ENCODE results near the gene PEX26. TPM values are rescaled to one million over a fixed set of nuclear protein-coding genes. Genes with fewer than 3 reads are reported as not detected.

The PEX26 gene
- total and polyA plus RNA-seq, 9 of the 15 experiments (the other 6 are each of a cell fraction or from before 2014, with no cell fraction given) = 0.35 to 39.6 (median 17.4) TPM

DNA sequence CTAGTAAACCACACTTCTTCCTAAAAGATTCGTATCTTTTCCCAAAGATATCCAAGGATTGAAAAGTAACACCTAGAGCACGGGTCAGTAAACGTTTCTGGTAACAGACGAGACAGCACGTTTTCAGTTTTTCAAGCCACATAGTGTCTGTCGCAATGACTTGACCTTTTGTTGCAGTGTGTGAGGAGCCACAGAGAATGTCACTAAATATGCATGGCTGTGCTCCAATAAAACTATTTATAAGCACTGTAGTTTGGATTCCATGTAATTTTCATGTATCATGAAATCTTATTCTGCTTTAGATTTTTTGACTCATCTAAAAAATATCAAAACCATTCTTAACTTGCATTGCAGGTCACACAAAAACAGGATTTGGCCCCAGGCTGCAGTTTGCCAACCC lies 35.1 kb upstream of the PEX26 start:
- Histone ChIP-seq H3K4me1 (replicated peaks in 1 of 2; ENCODE audit: control insufficient read depth in 2 of 2, insufficient read depth in 2 of 2, low read length in 2 of 2) (no peaks in the 10 kb centered on the region), H3K9me3 (replicated peaks; ENCODE audit: control insufficient read depth, insufficient read depth, low read depth, low read length) (no peaks in the 10 kb centered on the region), H3K4me3 (no peak overlapping the region), H3K9ac (ENCODE audit: insufficient read depth in 1 of 2, low read depth in 2 of 2, low read length in 2 of 2) (no peak overlapping the region), H2AFZ (ENCODE audit: low read depth, low read length) (no peak overlapping the region), H3K79me2 (ENCODE audit: control insufficient read depth, insufficient read depth, low read length) (no peaks in the 10 kb centered on the region), H3K36me3 (ENCODE audit: control insufficient read depth, insufficient read depth, low read length) (no peaks in the 10 kb centered on the region), H3K27ac (ENCODE audit: extremely low read depth, low read depth, low read length) (no peak overlapping the region), H3K9me1 (ENCODE audit: control insufficient read depth, insufficient read depth, low read length) (no peaks in the 10 kb centered on the region), H3K4me2 (ENCODE audit: insufficient read depth, low read length) (no peak overlapping the region), H3K27me3 (ENCODE audit: control insufficient read depth in 2 of 2, insufficient read depth in 2 of 2, low read length in 2 of 2) (peaks cover 26 to 39% of the 10 kb centered on the region in 2 experiments), H4K20me1 (replicated peaks; ENCODE audit: control insufficient read depth, insufficient read depth, low read length) (no peaks in the 10 kb centered on the region)
- CTCF ChIA-PET (ENCODE audit: low intra/inter-chr PET ratio) = no interaction called here
- no TSS peak for BruUV-seq (replicated peaks)
- in situ Hi-C loops (cut with MboI) (no loop called here), intact Hi-C loops (cut with micrococcal nuclease) (no loop called here)
- DNase-seq (ENCODE audit: extremely low read depth in 1 of 4, low spot score in 3 of 4) (no peak), FAIRE-seq (no peak), ATAC-seq (no peak)
- POLR2A ChIA-PET = no interaction called here
- TF ChIP-seq ZNF3 (CRISPR knock-in tag; IDR thresholded peaks at IDR 0.05) = no peak
- peak; percentile 81 for TF ChIP-seq CEBPB (tag; IDR thresholded peaks at IDR 0.05)
- no peak for TF ChIP-seq RHOXF2B (CRISPR knock-in tag; conservative IDR thresholded peaks at IDR 0.05)
- 3% methylated on average over 6 of the region's 6 CpGs for WGBS (ENCODE audit: insufficient coverage, low coverage, missing lambda C conversion rate)

DNA sequence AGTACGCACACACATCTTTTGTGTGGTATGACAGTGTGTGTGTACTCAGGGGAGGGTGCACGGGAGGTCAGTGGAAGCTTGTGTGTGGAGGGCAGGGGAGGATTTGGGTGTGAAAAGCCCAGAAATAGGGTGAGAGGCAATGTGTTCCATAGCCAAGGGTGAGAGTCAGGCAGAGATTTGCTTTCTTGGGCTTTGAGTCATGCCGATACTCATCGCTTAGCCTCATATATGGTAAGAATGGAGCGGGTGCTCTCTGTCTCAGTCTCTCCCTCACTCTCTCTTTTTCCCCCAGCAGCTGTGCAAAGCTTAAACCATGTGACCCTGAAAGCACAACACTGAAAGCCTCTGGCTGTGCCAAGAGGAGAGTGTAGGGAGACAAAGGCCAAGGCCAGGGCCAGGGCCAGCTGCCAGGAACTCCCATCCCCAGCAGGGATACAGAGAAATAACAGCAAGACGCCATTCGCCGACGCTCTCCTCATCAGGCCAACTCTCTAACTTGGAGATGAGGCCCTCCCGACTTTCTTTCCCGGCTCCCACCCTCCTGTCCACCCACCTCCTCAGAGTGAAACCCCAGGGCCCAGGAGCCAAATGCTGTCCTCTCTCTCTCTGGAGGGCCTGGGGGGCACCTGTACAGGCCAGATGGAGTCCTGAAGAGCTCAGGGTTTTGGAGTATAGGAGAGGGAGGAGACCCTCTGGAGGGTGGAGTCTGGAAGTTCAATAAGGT lies 33.1 kb upstream of the PEX26 start:
- H3K36me3 ChIP-seq (ENCODE audit: control insufficient read depth, insufficient read depth, low read length) = no peaks in the 10 kb centered on the region
- H3K4me2 ChIP-seq (ENCODE audit: insufficient read depth, low read length) = no peak overlapping the region
- H3K9me3 ChIP-seq (replicated peaks; ENCODE audit: control insufficient read depth, insufficient read depth, low read depth, low read length) = no peaks in the 10 kb centered on the region
- H4K20me1 ChIP-seq (replicated peaks; ENCODE audit: control insufficient read depth, insufficient read depth, low read length) = no peaks in the 10 kb centered on the region
- ChIA-PET POLR2A (interaction anchor here (0.7 to 1.2 kb wide), 2 partner anchors 11 kb away, joined by 3 to 6 read pairs; no protein-coding TSS in a partner anchor), CTCF (ENCODE audit: low intra/inter-chr PET ratio) (no interaction called here)
- peak; percentile 31; the same call in 2 of the 3 replicates for ATAC-seq
- in situ Hi-C loops (cut with MboI) (no loop called here), intact Hi-C loops (cut with micrococcal nuclease) (no loop called here)
- FAIRE-seq = no peak
- H3K27ac ChIP-seq (ENCODE audit: extremely low read depth, low read depth, low read length) = no peak overlapping the region
- DNase-seq (ENCODE audit: extremely low read depth in 1 of 4, low spot score in 3 of 4) = no peak
- H3K9me1 ChIP-seq (ENCODE audit: control insufficient read depth, insufficient read depth, low read length) = no peaks in the 10 kb centered on the region
- peaks cover 31 to 43% of the 10 kb centered on the region in 2 experiments for H3K27me3 ChIP-seq (ENCODE audit: control insufficient read depth in 2 of 2, insufficient read depth in 2 of 2, low read length in 2 of 2)
- WGBS (ENCODE audit: insufficient coverage, low coverage, missing lambda C conversion rate) = 15% methylated on average over 11 of the region's 11 CpGs
- H3K4me3 ChIP-seq = no peak overlapping the region
- H3K79me2 ChIP-seq (ENCODE audit: control insufficient read depth, insufficient read depth, low read length) = no peaks in the 10 kb centered on the region
- H2AFZ ChIP-seq (ENCODE audit: low read depth, low read length) = no peak overlapping the region
- H3K4me1 ChIP-seq (replicated peaks in 1 of 2; ENCODE audit: control insufficient read depth in 2 of 2, insufficient read depth in 2 of 2, low read length in 2 of 2) = peaks cover 0 to 6% of the 10 kb centered on the region in 2 experiments; a peak in 3 of 5 replicates
- TF ChIP-seq CREB1 (IDR thresholded peaks at IDR 0.05) = no peak
- no peak for TF ChIP-seq CREB1 (CRISPR knock-in tag; IDR thresholded peaks at IDR 0.05)
- no peak for TF ChIP-seq ZNF584 (CRISPR knock-in tag; IDR thresholded peaks at IDR 0.05; ENCODE audit: low read depth)
- TF ChIP-seq ETV5 (CRISPR knock-in tag; IDR thresholded peaks at IDR 0.05; ENCODE audit: low read depth) = no peak
- no peak for TF ChIP-seq ZBTB17 (CRISPR knock-in tag; IDR thresholded peaks at IDR 0.05)
- TF ChIP-seq, protein P1, sequence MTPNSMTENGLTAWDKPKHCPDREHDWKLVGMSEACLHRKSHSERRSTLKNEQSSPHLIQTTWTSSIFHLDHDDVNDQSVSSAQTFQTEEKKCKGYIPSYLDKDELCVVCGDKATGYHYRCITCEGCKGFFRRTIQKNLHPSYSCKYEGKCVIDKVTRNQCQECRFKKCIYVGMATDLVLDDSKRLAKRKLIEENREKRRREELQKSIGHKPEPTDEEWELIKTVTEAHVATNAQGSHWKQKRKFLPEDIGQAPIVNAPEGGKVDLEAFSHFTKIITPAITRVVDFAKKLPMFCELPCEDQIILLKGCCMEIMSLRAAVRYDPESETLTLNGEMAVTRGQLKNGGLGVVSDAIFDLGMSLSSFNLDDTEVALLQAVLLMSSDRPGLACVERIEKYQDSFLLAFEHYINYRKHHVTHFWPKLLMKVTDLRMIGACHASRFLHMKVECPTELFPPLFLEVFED (CRISPR knock-in tag; conservative IDR thresholded peaks at IDR 0.05) = no peak
- BruUV-seq (replicated peaks) = no TSS peak
- no peak overlapping the region for H3K9ac ChIP-seq (ENCODE audit: insufficient read depth in 1 of 2, low read depth in 2 of 2, low read length in 2 of 2)
